GM19023 (cell line): Measurements from ENCODE around the gene HERC2.
"Not testable (repeated sequence)": the region's sequence is repeated elsewhere in the genome, so short reads cannot be mapped to it uniquely, and the experiment has no call there.

ENCODE experiments used
- ATAC-seq: cut with Tn5 transposase; IDR thresholded peaks from one replicate; pipeline ENCODE4 v1.9.1; 2021; ENCODE audit warnings: mild to moderate bottlenecking, moderate library complexity; ENCODE audit not compliant: unreplicated experiment

Gene HERC2

GRCh38 chr15:28273873-28274610 is 47.9 kb downstream of the HERC2 start:
- ATAC-seq: no peak

GRCh38 chr15:28273468-28273867 is 48.5 kb downstream of the HERC2 start:
- no peak for ATAC-seq

- no peak for ATAC-seq
These were observed 49.4 kb downstream of the HERC2 start for GRCh38 chr15:28272587-28272986.

GRCh38 chr15:28271697-28272260 is 50.2 kb downstream of the HERC2 start:
- no peak for ATAC-seq

- no peak for ATAC-seq
These were observed 52.9 kb downstream of the HERC2 start for GRCh38 chr15:28269097-28269496.

- no peak for ATAC-seq
These were observed 54.3 kb downstream of the HERC2 start for GRCh38 chr15:28267727-28268126.

GRCh38 chr15:28265334-28266019 is 56.5 kb downstream of the HERC2 start:
- ATAC-seq: peak; percentile 46

GRCh38 chr15:28264166-28264565 is 57.8 kb downstream of the HERC2 start:
- no peak for ATAC-seq

GRCh38 chr15:28262438-28262837 is 59.5 kb downstream of the HERC2 start:
- ATAC-seq: no peak

- ATAC-seq: no peak
These were observed 61.3 kb downstream of the HERC2 start for GRCh38 chr15:28260722-28261121.

- no peak for ATAC-seq
These were observed 61.7 kb downstream of the HERC2 start for GRCh38 chr15:28260317-28260716.

- ATAC-seq: no peak
These were observed 66.0 kb downstream of the HERC2 start for GRCh38 chr15:28255965-28256364.

- no peak for ATAC-seq
These were observed 69.1 kb downstream of the HERC2 start for GRCh38 chr15:28252831-28253230.

GRCh38 chr15:28246605-28247004 is 75.4 kb downstream of the HERC2 start:
- ATAC-seq: no peak

- no peak for ATAC-seq
These were observed 78.1 kb downstream of the HERC2 start for GRCh38 chr15:28243901-28244300.

- no peak for ATAC-seq
These were observed 78.6 kb downstream of the HERC2 start for GRCh38 chr15:28243399-28243798.

GRCh38 chr15:28238296-28238695 is 83.7 kb downstream of the HERC2 start:
- ATAC-seq: not testable (repeated sequence)

- not testable (repeated sequence) for ATAC-seq
These were observed 90.2 kb downstream of the HERC2 start for GRCh38 chr15:28231743-28232142.

GRCh38 chr15:28231336-28231735 is 90.6 kb downstream of the HERC2 start:
- ATAC-seq: not testable (repeated sequence)

- ATAC-seq: not testable (repeated sequence)
These were observed 92.9 kb downstream of the HERC2 start for GRCh38 chr15:28228990-28229640.

GRCh38 chr15:28228096-28228495 is 93.9 kb downstream of the HERC2 start:
- no peak for ATAC-seq

GRCh38 chr15:28227303-28227702 is 94.7 kb downstream of the HERC2 start:
- not testable (repeated sequence) for ATAC-seq
